Breast epithelium (tissue), 3 donors: ENCODE measurements around the gene SLC22A23.

Experiments
- CTCF ChIP-seq, 3 donors: fragments of 450-650 bp; IDR thresholded peaks; one replicate each; pipeline ENCODE4 v1.5.1; 2016 to 2017; ENCODE audit warnings: antibody characterized with exemption in 3 of 3, mild to moderate bottlenecking in 3 of 3, moderate library complexity in 3 of 3
- POLR2A ChIP-seq: fragments of 450-650 bp; IDR thresholded peaks from one replicate; pipeline ENCODE4 v1.6.1; 2016; ENCODE audit warnings: antibody characterized with exemption, mild to moderate bottlenecking, moderate library complexity

DNA sequence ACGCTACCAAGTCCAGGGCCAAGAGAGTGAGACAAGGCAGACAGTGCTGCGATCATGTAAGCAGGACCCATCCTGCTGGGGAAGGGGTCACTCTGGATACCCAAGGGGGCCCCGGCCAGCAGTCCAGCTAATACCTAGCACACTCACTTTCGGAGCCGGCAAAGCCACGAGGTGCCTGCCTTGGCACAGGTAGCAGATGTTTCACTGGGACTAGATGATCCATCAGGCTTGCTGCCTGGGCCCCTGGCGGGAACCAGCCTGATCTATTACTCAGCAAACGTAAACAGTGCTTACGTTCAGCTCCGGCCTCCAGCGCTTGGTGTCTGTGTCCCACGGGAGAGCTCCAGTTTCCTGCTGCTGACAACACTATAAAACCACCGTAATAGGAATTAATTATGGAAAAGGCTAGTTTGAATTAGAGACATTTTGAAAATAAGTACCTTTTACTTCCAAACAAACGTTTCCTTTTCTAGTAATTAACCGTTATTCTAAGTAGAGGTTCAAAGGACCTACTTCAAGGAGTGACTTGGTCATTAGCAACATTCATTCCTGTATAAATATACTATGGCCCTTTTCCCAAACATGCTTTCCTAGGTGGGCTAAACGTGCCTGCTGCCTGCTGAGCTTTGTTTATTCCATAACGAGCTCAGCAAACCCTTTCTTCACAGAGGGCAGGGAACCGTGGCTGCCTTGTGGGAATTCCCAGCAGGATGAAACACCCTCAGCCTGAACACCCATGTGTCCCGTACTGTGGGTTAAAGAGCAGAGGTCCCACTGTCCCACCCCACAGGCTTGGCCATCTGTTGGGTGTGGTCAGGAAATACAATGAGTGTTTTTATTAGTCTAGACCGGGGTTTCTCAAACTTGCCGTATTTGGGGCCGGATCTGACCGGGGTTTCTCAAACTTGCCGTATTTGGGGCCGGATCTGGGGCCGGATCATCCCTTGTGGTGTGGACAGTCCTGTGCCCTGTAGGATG lies 18.4 kb downstream of the SLC22A23 start:
- TF ChIP-seq POLR2A (no peak), CTCF (IDR thresholded peaks at IDR 0.05) (no peak)
